Prostate gland (tissue), 2 donors: Measurements from ENCODE around the gene IVD.

Experiments
- CTCF ChIP-seq, 4 experiments: fragments of 200-600 bp in 2 of 4; fragments of 450-650 bp in 2 of 4; sonication (generic) in 2 of 4; IDR thresholded peaks; 1 replicate in 3 of 4; 2 replicates in 1 of 4; pipeline ENCODE4 v1.5.1; 2016 to 2019; ENCODE audit warnings: antibody characterized with exemption in 4 of 4, mild to moderate bottlenecking in 2 of 4, moderate library complexity in 2 of 4
- POLR2A ChIP-seq: fragments of 450-650 bp; IDR thresholded peaks from one replicate; pipeline ENCODE4 v1.6.1; 2016; ENCODE audit warnings: antibody characterized with exemption, mild to moderate bottlenecking
- POLR2AphosphoS5 ChIP-seq: sonication (generic); formaldehyde crosslinking; IDR thresholded peaks from one replicate; pipeline ENCODE4 v1.6.1; 2017; ENCODE audit warnings: antibody characterized with exemption

- TF ChIP-seq CTCF (IDR thresholded peaks at IDR 0.05) (no peak), POLR2AphosphoS5 (no peak), POLR2A (no peak)
These were observed 59.1 kb downstream of the IVD start for GRCh38 chr15:40464595-40465185.
